GM21529 (cell line): Measurements from ENCODE around the gene ATP4B.
"Not testable (repeated sequence)": the region's sequence is repeated elsewhere in the genome, so short reads cannot be mapped to it uniquely, and the experiment has no call there.

ENCODE experiments used
- ATAC-seq: cut with Tn5 transposase; IDR thresholded peaks from one replicate; pipeline ENCODE4 v1.9.1; 2021; ENCODE audit not compliant: unreplicated experiment

ATP4B gene

DNA sequence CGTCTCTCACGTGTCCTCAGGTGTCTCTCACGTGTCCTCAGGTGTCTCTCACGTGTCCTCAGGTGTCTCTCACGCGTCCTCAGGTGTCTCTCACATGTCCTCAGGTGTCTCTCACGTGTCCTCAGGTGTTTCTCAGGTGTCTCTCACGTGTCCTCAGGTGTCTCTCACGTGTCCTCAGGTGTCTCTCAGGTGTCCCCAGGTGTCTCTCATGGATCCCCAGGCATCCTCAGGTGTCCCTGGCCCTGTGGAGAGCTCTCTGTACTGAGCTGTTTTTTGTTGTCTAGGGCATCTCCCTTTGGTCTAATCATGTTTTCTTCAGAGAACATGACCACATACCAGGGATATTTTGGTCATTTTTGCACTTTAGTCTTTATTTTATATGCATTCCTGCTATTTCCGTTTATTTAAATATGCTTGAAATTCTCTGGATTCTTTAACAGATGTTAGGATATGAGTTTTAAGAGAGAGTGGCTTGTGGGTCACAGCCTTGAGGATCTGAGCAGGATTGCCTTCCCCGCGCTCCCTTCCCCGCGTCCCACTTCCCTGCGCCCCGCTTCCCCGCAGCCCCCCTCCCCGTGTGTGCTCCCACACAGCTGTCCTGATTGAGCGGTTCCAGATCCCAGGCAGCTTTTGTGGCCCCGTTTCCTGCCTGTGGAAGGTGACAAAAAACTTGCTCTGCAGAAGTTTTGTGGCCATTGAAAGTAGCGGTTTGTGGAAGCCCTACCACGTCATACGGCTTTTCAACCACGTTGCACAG lies 31.9 kb downstream of the ATP4B start:
- ATAC-seq = no peak

GRCh38 chr13:113624640-113625304 lies 33.2 kb downstream of the ATP4B start:
- not testable (repeated sequence) for ATAC-seq

GRCh38 chr13:113624235-113624587 lies 33.8 kb downstream of the ATP4B start:
- no peak for ATAC-seq

- no peak for ATAC-seq
These were observed 34.3 kb downstream of the ATP4B start for GRCh38 chr13:113623491-113624234.

DNA sequence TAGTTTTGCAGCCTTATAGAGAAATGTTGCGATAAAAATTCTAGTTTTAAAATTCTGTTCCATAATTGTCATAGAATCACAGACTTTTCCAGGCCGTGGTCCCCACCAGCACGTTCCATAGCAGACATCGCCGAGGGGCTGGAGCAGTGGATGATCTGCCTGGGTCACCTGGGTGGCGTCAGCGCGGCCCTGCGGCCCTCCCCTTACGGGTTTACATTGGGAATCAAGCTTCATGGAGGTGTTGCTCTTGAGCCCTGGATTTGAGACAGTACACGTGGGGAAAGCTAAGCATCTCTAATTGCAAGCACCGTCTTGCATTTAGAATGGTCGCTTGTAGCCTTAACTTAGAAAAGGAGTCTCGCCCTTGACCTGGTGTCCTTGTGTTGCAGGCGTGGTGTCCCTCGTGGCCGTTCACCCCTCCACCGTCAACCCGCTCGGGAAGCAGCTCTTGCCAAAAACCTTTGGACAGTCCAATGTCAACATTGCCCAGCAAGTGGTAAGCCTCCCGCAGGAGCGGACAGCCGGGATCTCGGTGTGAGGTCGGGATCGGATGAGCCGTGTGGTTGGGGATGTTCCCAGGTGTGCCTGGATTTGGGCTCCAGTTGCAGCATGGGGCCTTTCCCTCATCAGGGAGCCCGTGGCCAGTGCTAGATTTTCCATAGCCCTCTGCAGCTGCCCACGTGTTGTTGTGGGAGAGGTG lies 35.1 kb downstream of the ATP4B start:
- no peak for ATAC-seq

DNA sequence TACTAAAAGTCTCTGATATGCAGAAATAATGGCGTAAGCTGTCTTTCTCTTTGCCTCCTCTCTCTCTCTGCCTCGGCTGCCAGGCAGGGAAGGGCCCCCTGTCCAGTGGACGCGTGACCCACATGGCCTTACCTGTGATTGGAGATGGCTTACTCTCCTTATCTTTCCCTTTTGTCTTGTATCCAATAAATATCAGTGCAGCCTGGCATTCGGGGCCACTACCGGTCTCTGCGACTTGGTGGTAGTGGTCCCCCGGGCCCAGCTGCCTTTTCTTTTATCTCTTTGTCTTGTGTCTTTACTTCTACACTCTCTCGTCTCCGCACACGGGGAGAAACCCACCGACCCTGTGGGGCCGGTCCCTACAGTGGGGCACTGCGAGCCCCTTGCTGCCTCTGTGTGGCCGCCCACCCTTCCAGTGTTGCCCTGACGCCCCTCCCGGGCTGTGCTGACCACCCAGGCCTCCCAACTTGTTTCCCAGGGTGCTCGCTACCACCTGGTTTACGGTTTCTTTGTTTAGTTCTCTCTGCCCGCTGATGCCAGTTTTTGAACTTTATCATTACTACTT lies 35.9 kb downstream of the ATP4B start:
- ATAC-seq = not testable (repeated sequence)

DNA sequence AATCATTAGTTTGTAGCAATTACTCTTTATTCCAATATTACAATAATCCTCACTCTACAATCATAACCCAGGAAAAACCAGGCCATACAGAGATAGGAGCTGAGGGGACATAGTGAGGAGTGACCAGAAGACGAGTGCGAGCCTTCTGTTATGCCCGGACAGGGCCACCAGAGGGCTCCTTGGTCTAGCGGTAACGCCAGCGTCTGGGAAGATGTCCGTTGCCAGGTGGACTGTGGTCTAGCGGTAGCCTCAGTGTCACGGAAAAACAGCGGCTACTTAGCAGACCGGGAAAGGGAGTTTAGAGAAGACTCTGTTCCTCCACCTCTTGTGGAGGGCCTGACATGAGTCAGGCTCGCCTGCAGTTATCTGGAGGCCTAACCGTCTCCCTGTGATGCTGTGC lies 36.5 kb downstream of the ATP4B start:
- ATAC-seq = not testable (repeated sequence)

DNA sequence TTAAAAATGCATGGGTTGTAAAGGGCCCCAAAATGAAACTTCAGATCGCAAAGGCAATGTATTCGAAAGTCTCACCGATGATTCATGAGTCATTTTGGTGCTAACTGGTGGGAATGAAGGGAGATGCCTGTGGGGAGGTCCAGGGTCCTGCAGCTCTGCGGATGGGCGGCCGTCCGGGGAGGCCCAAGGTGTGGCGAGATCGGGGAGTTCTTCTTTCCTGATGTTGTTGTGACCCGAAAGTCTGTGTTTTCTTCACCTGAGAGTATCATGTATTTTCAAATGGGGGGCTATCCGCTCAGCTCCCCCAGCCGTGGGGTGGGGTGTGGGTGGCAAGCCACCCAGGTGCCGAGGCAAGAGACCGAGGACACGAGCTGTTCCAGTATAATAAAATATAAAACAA lies 37.0 kb downstream of the ATP4B start:
- ATAC-seq = no peak

DNA sequence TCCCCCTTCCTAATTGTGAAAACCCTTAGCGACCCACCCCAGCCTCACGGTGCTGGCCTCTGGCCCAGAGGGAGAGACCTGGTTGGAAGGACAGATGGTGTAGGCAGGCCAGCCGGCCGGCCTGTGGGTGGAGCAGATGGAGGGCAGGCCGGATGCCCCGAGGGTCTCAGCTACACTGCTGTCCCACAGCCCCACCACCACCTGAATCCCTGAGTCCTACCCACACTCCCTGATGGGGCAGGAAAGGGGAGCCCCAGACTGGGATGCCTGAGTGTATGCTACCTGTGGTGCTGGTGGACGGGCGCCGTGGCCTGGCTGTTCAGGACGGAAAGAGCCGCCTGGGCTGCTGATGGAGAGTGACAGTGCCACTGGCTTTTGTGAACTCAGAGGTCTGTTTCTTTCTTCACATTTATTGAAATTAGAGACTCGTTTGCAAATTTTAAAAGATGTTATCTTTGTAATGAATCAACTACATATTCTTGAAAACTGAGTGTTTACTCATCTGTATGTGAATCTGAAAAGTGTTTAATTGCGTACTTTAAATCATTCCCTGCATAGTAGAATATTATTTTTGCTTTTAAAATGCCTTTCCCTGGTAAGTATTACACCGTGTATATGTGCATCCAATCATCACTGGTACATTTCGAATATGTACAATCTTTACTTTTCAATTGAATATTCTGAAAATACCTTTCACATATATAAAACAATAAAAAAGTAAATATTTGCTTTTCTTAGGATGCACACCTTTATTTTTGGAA lies 37.8 kb downstream of the ATP4B start:
- no peak for ATAC-seq

GRCh38 chr13:113618455-113618854 lies 39.5 kb downstream of the ATP4B start:
- no peak for ATAC-seq

DNA sequence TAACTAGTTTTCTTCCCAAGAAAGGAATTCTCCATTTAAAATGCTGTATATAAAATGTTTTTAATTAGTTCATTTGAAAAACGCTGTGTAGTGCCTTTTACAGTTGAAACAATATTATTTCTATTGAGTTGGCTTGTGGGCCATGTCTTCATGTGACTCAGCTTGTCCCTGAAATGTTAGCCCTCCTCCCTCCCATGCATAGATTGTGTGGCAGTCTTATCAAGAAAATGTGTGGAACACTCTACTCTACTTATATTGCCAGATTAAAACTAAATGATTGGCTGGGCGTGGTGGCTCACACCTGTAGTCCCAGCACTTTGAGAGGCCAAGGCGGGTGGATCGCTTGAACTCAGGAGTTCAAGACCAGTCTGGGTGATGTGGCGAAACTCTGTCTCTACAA lies 40.0 kb downstream of the ATP4B start:
- no peak for ATAC-seq

GRCh38 chr13:113616991-113617749 lies 40.8 kb downstream of the ATP4B start:
- no peak for ATAC-seq

GRCh38 chr13:113616281-113616906 lies 41.6 kb downstream of the ATP4B start:
- ATAC-seq = no peak

DNA sequence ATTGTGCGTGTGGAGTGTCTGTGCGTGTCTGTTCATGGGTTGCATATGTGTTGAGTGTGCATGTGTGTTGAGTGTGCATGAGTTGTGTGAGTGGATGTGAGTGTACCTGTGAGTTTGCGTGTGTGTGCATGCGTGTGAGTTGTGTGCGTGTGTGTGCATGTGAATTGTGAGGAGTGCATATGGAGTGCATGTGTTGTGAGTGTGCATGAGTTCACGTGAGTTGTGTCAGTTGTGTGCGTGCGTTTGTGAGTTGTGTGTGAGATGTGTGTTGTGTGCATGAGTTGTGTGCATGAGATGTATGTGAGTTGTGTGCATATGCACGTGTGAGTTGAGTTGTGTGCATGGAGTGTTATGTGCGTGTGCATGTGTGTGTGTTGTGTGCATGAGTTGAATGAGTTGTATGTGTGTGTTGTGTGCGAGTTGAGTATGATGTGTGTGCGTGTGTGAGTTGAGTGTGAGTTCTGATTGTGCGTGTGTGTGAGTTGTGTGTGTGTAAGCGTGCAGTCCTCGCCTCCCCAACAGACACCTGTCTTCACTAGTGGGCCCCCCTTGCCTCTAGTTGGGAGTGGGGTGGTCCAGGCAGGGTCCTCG lies 44.1 kb downstream of the ATP4B start:
- ATAC-seq = no peak

- no peak for ATAC-seq
These were observed 45.4 kb downstream of the ATP4B start for GRCh38 chr13:113612607-113613006.

DNA sequence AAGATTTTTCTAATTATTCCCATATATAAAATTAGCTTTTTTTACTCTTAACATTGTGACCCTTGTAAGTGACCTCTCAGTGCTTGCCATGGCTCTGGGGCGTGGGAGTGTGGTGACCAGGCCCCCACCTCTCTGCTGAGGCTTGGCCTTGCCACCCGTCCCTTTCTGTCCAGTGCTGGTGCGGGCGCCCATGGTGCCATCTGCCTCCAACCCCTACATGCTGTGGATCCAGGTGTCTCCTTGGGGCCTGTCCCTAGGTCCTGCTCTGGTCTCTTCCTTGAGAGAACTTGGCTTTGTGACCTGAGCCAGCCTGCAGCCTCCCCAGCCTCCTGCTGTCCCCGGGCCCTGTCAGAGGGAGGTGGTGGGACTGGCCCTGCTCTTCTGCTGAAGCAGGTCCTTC lies 46.0 kb downstream of the ATP4B start:
- no peak for ATAC-seq

GRCh38 chr13:113610266-113610665 lies 47.7 kb downstream of the ATP4B start:
- ATAC-seq = no peak

DNA sequence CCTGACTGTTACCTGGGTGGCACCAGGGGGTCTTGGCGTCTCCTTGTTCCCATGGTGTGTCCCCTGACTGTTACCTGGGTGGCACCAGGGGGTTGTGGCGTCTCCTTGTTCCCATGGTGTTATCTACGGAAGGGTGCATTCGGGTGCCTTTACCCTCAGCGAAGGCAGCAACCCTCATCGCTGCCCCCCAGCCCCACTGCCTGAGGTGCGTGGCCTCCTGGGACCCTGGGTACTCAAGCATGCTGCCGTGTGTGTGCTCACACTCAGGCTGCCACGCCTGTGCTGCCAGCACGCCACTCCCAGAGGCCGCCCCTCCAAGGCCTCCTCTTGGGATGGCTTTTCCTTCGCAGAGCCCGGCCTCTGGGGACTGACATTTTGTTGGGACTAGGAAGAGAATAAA lies 48.4 kb downstream of the ATP4B start:
- no peak for ATAC-seq
